Uterus (tissue), 2 donors: ENCODE measurements around the gene ITGB3BP.

ENCODE experiments used
- CTCF ChIP-seq, 4 experiments: fragments of 200-600 bp in 2 of 4; fragments of 450-650 bp in 2 of 4; sonication (generic) in 2 of 4; IDR thresholded peaks; one replicate each; pipeline ENCODE4 v1.5.1; 2016 to 2019; ENCODE audit warnings: antibody characterized with exemption in 4 of 4, mild to moderate bottlenecking in 2 of 4, moderate library complexity in 1 of 4
- POLR2A ChIP-seq, 2 donors: fragments of 450-650 bp; IDR thresholded peaks; one replicate each; pipeline ENCODE4 v1.6.1; 2016; ENCODE audit warnings: antibody characterized with exemption in 2 of 2, mild to moderate bottlenecking in 1 of 2, moderate library complexity in 1 of 2

- TF ChIP-seq CTCF (IDR thresholded peaks at IDR 0.05) (no peak), POLR2A (IDR thresholded peaks at IDR 0.05) (no peak)
These were observed 87.9 kb downstream of the ITGB3BP start for GRCh38 chr1:63435161-63435560.
